Kidney epithelial cell (primary cell): ENCODE results near the gene DUSP5. TPM values are rescaled to one million over a fixed set of nuclear protein-coding genes. Genes with fewer than 3 reads are reported as not detected.

Experiments
- DNase-seq: peaks from one replicate; pipeline ENCODE4 v3.0.0-alpha.2; 2010; ENCODE audit warnings: low read depth
- H3K27me3 ChIP-seq: 2 replicates; pipeline ENCODE4 v1.6.0; 2011; ENCODE audit warnings: low read length; ENCODE audit not compliant: control insufficient read depth, insufficient read depth
- H3K36me3 ChIP-seq: 2 replicates; pipeline ENCODE4 v1.5.1; 2011; ENCODE audit warnings: low read length; ENCODE audit not compliant: control insufficient read depth, insufficient read depth
- H3K4me3 ChIP-seq: 2 replicates; pipeline ENCODE4 v1.5.1; 2011; ENCODE audit warnings: low read depth, mild to moderate bottlenecking, control low read depth, low read length
- total RNA-seq: library from RNA; depleted of rRNA; stranded (reverse); fragments of >200 nt; gene quantifications from 2 replicates; pipeline ENCODE4 v1.2.3, GENCODE V29; 2015
- TF ChIP-seq, protein P1 (sequence below): IDR thresholded peaks from 2 replicates; pipeline ENCODE4 v1.5.1; 2011; ENCODE audit warnings: mild to moderate bottlenecking, moderate library complexity, low read length, control low read depth, inconsistent platforms; ENCODE audit not compliant: insufficient read depth, poor library complexity, severe bottlenecking

Gene DUSP5
- total RNA-seq, 1 donor from 2014 or later: 88.4 TPM

- TF ChIP-seq, protein P1, sequence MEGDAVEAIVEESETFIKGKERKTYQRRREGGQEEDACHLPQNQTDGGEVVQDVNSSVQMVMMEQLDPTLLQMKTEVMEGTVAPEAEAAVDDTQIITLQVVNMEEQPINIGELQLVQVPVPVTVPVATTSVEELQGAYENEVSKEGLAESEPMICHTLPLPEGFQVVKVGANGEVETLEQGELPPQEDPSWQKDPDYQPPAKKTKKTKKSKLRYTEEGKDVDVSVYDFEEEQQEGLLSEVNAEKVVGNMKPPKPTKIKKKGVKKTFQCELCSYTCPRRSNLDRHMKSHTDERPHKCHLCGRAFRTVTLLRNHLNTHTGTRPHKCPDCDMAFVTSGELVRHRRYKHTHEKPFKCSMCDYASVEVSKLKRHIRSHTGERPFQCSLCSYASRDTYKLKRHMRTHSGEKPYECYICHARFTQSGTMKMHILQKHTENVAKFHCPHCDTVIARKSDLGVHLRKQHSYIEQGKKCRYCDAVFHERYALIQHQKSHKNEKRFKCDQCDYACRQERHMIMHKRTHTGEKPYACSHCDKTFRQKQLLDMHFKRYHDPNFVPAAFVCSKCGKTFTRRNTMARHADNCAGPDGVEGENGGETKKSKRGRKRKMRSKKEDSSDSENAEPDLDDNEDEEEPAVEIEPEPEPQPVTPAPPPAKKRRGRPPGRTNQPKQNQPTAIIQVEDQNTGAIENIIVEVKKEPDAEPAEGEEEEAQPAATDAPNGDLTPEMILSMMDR: no peak
- H3K36me3 ChIP-seq: peaks cover 8% of the 10 kb centered on the region
Measured at GRCh38 chr10:110513949-110514348, 16.2 kb downstream of the DUSP5 start.

GRCh38 chr10:110514848-110515247 is 17.1 kb downstream of the DUSP5 start:
- TF ChIP-seq, protein P1: no peak
- Histone ChIP-seq H3K4me3 (no peak overlapping the region), H3K27me3 (no peaks in the 10 kb centered on the region), H3K36me3 (peaks cover 6% of the 10 kb centered on the region)
- no peak for DNase-seq

More at GRCh38 chr10:110513949-110514348, 16.2 kb downstream of the DUSP5 start:
- H3K4me3 ChIP-seq: no peak overlapping the region
- H3K27me3 ChIP-seq: no peaks in the 10 kb centered on the region
- no peak for DNase-seq

GRCh38 chr10:110516815-110517492 is 19.2 kb downstream of the DUSP5 start:
- no peak overlapping the region for H3K4me3 ChIP-seq
- TF ChIP-seq, protein P1: no peak
- DNase-seq: no peak
- no peaks in the 10 kb centered on the region for H3K27me3 ChIP-seq
- H3K36me3 ChIP-seq: peaks cover 2% of the 10 kb centered on the region

DNA sequence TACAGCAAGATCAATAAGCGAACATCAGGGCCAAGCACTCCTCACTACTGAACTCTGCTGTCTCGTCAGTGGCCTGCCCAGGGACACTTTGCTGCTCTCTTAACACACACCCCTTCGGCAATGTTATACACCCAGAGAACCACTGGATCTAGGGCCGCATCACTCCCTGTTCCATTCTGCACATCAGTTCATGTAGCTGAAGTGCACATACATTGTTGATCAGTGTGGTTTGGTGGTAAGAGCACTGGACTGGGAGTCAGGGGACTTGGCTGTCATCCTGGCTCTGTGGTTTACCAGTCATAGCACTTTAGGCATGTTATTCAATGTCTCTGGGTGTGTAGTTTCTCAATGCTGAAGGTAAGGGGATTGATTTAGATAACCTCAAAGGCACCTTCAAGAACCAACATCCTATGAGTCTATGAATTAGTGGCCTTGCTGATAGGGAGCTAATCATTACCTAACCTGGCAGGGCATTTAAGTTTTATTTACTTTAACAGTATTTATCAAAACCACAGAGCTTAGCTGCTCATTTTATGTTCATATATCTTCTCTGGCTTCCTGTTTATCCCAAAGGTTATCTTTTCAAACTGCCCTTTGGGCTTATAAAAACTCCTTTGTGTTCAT is 24.8 kb downstream of the DUSP5 start:
- DNase-seq: no peak
- Histone ChIP-seq H3K4me3 (no peak overlapping the region), H3K27me3 (no peaks in the 10 kb centered on the region), H3K36me3 (no peaks in the 10 kb centered on the region)
- TF ChIP-seq, protein P1: no peak

DNA sequence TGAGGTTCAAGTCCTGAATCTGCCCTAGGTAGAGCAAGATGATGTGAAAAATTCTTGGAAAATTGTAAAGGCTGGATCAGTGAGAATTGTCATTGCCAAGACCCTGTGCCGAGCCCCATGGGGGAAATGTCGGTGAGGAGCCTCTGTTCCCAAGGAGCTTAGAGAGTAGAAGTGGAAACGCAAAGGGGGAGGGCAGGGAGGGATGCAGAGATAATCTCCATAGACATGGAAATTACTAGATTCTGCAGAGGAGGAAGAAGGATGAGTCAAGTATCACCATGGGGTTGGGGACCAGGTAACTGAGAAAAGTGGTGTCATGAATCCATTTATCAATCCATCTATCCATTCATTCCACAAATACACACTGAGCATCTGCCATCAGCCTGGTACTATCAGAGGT is 26.0 kb downstream of the DUSP5 start:
- Histone ChIP-seq H3K4me3 (no peak overlapping the region), H3K36me3 (no peaks in the 10 kb centered on the region), H3K27me3 (no peaks in the 10 kb centered on the region)
- TF ChIP-seq, protein P1: no peak
- DNase-seq: no peak
